ENCODE measurements around the gene GRID2IP. TPM values are rescaled to one million over a fixed set of nuclear protein-coding genes. Genes with fewer than 3 reads are reported as not detected.

Gene GRID2IP
- total RNA-seq, 4 donors from 2014 or later: 0.21 to 0.49 TPM; not detected in 2

DNA sequence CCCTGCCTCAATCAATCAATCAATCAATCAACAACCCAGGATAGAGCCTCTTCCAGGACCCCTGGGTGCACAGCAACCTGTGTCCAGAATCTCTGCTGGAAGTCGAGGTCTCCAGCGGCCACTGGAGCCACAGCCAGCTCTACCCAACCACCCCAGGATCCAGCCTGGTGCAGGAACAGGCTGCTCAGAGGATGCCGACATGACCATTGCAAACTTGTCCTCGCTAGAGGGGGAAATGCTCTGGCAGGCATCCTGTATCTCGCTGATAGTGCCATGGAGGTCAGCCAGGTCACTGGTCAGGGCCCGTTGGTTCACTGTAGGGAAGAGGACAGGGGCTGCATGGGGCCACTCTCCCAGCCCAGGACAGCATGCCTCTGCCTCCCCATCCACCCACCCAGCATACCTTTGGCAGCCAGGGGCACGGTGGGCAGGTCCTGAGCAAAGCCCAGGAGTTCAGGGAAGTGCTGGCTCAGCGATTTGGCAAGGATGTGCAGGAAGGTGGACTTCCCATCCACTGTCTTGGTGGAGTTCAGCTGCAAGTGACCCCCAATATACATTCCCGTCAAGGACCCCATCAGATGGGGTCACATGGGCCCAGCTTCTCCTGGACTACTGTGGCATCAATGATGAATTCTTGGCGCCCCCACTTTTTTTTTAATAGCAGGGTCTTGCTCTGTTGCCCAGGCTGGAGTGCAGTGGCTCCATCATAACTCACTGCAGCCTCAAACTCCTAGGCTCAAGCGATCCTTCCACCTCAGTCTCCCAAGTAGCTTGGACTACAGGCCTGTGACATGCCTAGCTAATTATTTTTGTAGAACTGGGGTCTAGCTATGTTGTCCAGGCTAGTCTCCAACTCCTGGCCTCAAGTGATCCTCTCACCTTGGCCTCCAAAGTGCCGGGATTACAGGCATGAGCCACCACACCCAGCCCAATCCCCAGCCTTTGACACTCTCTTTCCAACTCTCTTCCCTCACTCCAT lies 49.4 kb downstream of the GRID2IP start:
- Histone ChIP-seq H3K4me1 (no peaks in the 10 kb centered on the region), H3K9me3 (no peaks in the 10 kb centered on the region), H3K4me3 (no peak overlapping the region), H3K36me3 (no peaks in the 10 kb centered on the region), H3K27me3 (no peaks in the 10 kb centered on the region), H3K27ac (no peak overlapping the region)
- no peak for TF ChIP-seq POLR2A (IDR thresholded peaks at IDR 0.05)
- TF ChIP-seq, protein P1, sequence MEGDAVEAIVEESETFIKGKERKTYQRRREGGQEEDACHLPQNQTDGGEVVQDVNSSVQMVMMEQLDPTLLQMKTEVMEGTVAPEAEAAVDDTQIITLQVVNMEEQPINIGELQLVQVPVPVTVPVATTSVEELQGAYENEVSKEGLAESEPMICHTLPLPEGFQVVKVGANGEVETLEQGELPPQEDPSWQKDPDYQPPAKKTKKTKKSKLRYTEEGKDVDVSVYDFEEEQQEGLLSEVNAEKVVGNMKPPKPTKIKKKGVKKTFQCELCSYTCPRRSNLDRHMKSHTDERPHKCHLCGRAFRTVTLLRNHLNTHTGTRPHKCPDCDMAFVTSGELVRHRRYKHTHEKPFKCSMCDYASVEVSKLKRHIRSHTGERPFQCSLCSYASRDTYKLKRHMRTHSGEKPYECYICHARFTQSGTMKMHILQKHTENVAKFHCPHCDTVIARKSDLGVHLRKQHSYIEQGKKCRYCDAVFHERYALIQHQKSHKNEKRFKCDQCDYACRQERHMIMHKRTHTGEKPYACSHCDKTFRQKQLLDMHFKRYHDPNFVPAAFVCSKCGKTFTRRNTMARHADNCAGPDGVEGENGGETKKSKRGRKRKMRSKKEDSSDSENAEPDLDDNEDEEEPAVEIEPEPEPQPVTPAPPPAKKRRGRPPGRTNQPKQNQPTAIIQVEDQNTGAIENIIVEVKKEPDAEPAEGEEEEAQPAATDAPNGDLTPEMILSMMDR (IDR thresholded peaks at IDR 0.05): no peak
- no peak for DNase-seq
- intact Hi-C loops (cut with DNase I; ENCODE audit: low total_unique reads): no loop called here

GRCh38 chr7:6500691-6501090 lies 50.6 kb downstream of the GRID2IP start:
- no peak overlapping the region for H3K4me3 ChIP-seq
- TF ChIP-seq, protein P1 (IDR thresholded peaks at IDR 0.05): no peak
- TF ChIP-seq POLR2A (IDR thresholded peaks at IDR 0.05): no peak
- DNase-seq: no peak
- H3K4me1 ChIP-seq: no peaks in the 10 kb centered on the region
- no peaks in the 10 kb centered on the region for H3K36me3 ChIP-seq
- H3K27ac ChIP-seq: no peak overlapping the region
- H3K9me3 ChIP-seq: no peaks in the 10 kb centered on the region
- intact Hi-C loops (cut with DNase I; ENCODE audit: low total_unique reads): no loop called here
- no peaks in the 10 kb centered on the region for H3K27me3 ChIP-seq

- H3K9me3 ChIP-seq: no peaks in the 10 kb centered on the region
- H3K27ac ChIP-seq: no peak overlapping the region
- no peak for DNase-seq
- intact Hi-C loops (cut with DNase I; ENCODE audit: low total_unique reads): no loop called here
- H3K4me3 ChIP-seq: no peak overlapping the region
- no peaks in the 10 kb centered on the region for H3K27me3 ChIP-seq
- H3K4me1 ChIP-seq: no peaks in the 10 kb centered on the region
- H3K36me3 ChIP-seq: no peaks in the 10 kb centered on the region
- TF ChIP-seq, protein P1 (IDR thresholded peaks at IDR 0.05): no peak
- no peak for TF ChIP-seq POLR2A (IDR thresholded peaks at IDR 0.05)
Observed at GRCh38 chr7:6497994-6498393, 53.3 kb downstream of the GRID2IP start.

DNA sequence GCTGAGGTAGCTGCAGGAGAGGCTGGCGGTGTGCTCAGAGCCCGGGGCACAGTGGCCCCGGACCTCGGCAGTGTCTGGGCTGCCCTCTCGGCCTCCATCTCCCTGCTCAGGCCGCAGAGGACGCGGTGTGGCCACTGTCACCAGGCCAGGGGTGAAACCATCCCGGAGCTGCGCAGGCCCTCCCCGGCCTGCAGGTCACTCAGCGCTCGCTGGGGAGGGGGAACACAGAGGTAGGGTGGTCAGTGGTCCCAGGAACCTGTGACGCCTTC lies 53.7 kb downstream of the GRID2IP start:
- Histone ChIP-seq H3K27me3 (no peaks in the 10 kb centered on the region), H3K4me3 (no peak overlapping the region), H3K9me3 (no peaks in the 10 kb centered on the region), H3K36me3 (no peaks in the 10 kb centered on the region), H3K4me1 (no peaks in the 10 kb centered on the region), H3K27ac (no peak overlapping the region)
- TF ChIP-seq, protein P1 (IDR thresholded peaks at IDR 0.05): no peak
- TF ChIP-seq POLR2A (IDR thresholded peaks at IDR 0.05): no peak
- intact Hi-C loops (cut with DNase I; ENCODE audit: low total_unique reads): no loop called here
- DNase-seq: no peak

GRCh38 chr7:6496842-6497636 lies 54.2 kb downstream of the GRID2IP start:
- no peaks in the 10 kb centered on the region for H3K4me1 ChIP-seq
- H3K36me3 ChIP-seq: no peaks in the 10 kb centered on the region
- no peaks in the 10 kb centered on the region for H3K27me3 ChIP-seq
- H3K27ac ChIP-seq: no peak overlapping the region
- H3K9me3 ChIP-seq: no peaks in the 10 kb centered on the region
- H3K4me3 ChIP-seq: no peak overlapping the region
- no peak for TF ChIP-seq POLR2A (IDR thresholded peaks at IDR 0.05)
- TF ChIP-seq, protein P1 (IDR thresholded peaks at IDR 0.05): no peak
- intact Hi-C loops (cut with DNase I; ENCODE audit: low total_unique reads): no loop called here
- no peak for DNase-seq

All from uterus (tissue), 4 donors.